Measurements from ENCODE around the gene COMP. TPM values are rescaled to one million over a fixed set of nuclear protein-coding genes. Genes with fewer than 3 reads are reported as not detected.

COMP gene
- total RNA-seq, 3 donors from 2014 or later: 0.12 to 0.95 TPM; not detected in 1

- peak; percentile 28 for ATAC-seq
- peaks cover 38% of the 10 kb centered on the region for H3K4me1 ChIP-seq (ENCODE audit: low read depth)
These were observed 47.2 kb downstream of the COMP start for GRCh38 chr19:18743784-18744418.

DNA sequence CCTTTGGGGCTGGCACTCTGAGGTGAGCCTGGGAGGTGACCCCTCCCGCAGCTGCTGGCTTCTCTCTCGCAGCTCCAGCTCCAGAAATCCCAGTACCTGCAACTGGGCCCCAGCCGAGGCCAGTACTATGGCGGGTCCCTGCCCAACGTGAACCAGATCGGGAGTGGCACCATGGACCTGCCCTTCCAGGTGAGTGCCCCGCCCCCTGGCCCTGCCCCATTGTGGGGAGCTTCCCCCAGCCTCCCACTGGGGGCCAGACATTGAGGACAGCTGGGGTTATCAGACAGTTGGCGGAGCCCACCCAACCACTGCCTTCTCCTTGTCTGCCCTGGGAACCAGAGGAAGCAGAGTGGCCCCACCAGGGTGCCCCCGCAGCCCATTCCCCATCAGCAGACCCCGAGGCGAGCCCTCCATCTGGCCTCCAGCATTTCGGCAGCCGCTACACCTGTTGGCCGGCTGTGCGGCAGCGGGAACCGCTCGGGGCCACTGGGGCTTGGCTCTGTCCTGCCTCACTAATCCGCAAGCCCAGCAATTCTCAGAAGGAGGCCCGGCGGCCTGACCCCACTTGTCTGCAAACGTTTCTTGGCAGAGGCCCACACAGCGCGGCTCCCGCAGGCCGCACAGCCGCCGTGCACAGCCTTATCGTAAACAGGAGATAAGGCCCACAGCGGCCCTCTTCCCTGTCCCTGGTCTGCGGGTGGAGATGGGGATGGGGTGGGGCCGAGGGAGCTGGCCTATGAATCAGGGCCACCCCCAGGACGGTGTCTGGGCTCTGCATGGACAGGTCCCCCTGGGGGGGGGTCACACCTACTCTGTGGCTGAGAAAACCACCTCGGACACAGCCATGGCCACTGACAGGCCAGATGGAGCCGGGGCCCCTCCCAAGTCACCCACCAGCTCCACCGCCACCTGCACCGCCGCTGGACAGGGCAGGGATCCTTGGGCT is 48.0 kb downstream of the COMP start:
- TF ChIP-seq CTCF (IDR thresholded peaks at IDR 0.05): no peak
- intact Hi-C loops (cut with DNase I, micrococcal nuclease): no loop called here
- Histone ChIP-seq H3K4me3 (no peak overlapping the region), H3K9me3 (no peaks in the 10 kb centered on the region), H3K4me1 (ENCODE audit: low read depth) (peaks cover 41% of the 10 kb centered on the region), H3K36me3 (ENCODE audit: low read depth) (no peaks in the 10 kb centered on the region)
- DNase-seq (peak; percentile 79 to 84 (median 82)), ATAC-seq (peak; percentile 72)

More at GRCh38 chr19:18743784-18744418, 47.2 kb downstream of the COMP start:
- no peaks in the 10 kb centered on the region for H3K36me3 ChIP-seq (ENCODE audit: low read depth)
- no peak overlapping the region for H3K4me3 ChIP-seq
- intact Hi-C loops (cut with DNase I, micrococcal nuclease): no loop called here
- DNase-seq: peak in 2 of 3 donors; percentile 35 to 45
- H3K9me3 ChIP-seq: no peaks in the 10 kb centered on the region
- no peak for TF ChIP-seq CTCF (IDR thresholded peaks at IDR 0.05)

DNA sequence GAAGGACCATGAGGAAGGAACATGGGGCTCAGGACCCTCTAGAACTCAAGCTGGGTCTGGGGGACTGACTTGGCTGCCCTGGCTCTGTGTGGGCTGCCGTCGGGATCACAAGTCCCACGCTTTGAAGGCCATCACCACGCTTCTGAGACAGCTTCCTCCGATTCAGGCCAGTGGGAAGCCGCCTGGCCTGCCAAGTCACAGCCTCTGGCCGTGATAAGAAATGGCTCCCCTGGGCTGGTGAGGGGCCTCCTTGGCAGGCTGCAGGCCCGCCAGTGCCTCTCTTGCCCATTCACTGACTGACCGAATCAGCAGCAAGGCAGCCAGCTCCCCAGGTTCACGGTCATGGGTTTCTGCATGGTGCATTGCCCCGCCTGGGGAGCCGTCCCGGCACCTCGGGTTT is 48.8 kb downstream of the COMP start:
- no peak for ATAC-seq
- H3K9me3 ChIP-seq: no peaks in the 10 kb centered on the region
- peaks cover 46% of the 10 kb centered on the region for H3K4me1 ChIP-seq (ENCODE audit: low read depth)
- intact Hi-C loops (cut with DNase I, micrococcal nuclease): no loop called here
- H3K36me3 ChIP-seq (ENCODE audit: low read depth): no peaks in the 10 kb centered on the region
- peak in 1 of 3 donors; percentile 43 for DNase-seq
- TF ChIP-seq CTCF (IDR thresholded peaks at IDR 0.05): no peak
- no peak overlapping the region for H3K4me3 ChIP-seq

- peaks cover 49% of the 10 kb centered on the region for H3K4me1 ChIP-seq (ENCODE audit: low read depth)
- DNase-seq (peak; percentile 80 to 90 (median 89)), ATAC-seq (peak; percentile 72)
These were observed 49.7 kb downstream of the COMP start for GRCh38 chr19:18741124-18742121.

More at GRCh38 chr19:18741124-18742121, 49.7 kb downstream of the COMP start:
- no peak overlapping the region for H3K4me3 ChIP-seq
- no peaks in the 10 kb centered on the region for H3K36me3 ChIP-seq (ENCODE audit: low read depth)
- TF ChIP-seq CTCF (IDR thresholded peaks at IDR 0.05): no peak
- H3K9me3 ChIP-seq: no peaks in the 10 kb centered on the region
- intact Hi-C loops (cut with DNase I, micrococcal nuclease): no loop called here

Data from mucosa of descending colon (tissue), 3 donors.